OCI-LY3 (cell line): ENCODE results near the gene FOXO1.
A peak's percentile ranks its signal among the peaks of the same experiment; 100 is the strongest.
"Not testable (repeated sequence)": the region's sequence is repeated elsewhere in the genome, so short reads cannot be mapped to it uniquely, and the experiment has no call there.

Source experiments
- H2AFZ ChIP-seq: fragments of 200-600, 300-600 bp; shearing (Covaris generic); 2 replicates; pipeline ENCODE4 v1.6.0; 2014; ENCODE audit warnings: antibody characterized with exemption, low read depth, low read length
- H3K27ac ChIP-seq: fragments of 200-600, 300-600 bp; sonication (generic); 2 replicates; pipeline ENCODE4 v1.5.1; 2014; ENCODE audit warnings: mild to moderate bottlenecking, low read length, moderate library complexity, mixed read lengths
- H3K27me3 ChIP-seq: fragments of 200-600, 300-600 bp; sonication (generic); 2 replicates; pipeline ENCODE4 v1.6.1; 2014; ENCODE audit warnings: low read depth, low read length, mixed read lengths
- H3K36me3 ChIP-seq: fragments of 200-600, 300-600 bp; sonication (generic); replicated peaks from 2 replicates; pipeline ENCODE3; 2014; ENCODE audit warnings: low read depth, low read length, mixed read lengths
- H3K4me1 ChIP-seq: fragments of 300-600, 200-600 bp; sonication (generic); 2 replicates; pipeline ENCODE4 v1.6.1; 2014; ENCODE audit warnings: low read length, mixed read lengths
- H3K4me2 ChIP-seq: fragments of 200-600, 300-600 bp; sonication (generic); 2 replicates; pipeline ENCODE4 v1.6.1; 2014; ENCODE audit warnings: low read length, mixed read lengths
- H3K4me3 ChIP-seq: fragments of 300-600, 200-600 bp; sonication (generic); 2 replicates; pipeline ENCODE4 v1.5.1; 2014; ENCODE audit warnings: antibody characterized with exemption, mild to moderate bottlenecking, low read length, moderate library complexity
- H3K79me2 ChIP-seq: fragments of 300-600, 200-600 bp; shearing (Covaris generic); 2 replicates; pipeline ENCODE4 v1.6.1; 2014; ENCODE audit warnings: mild to moderate bottlenecking, low read length, mixed read lengths
- H3K9ac ChIP-seq: fragments of 300-600, 200-600 bp; shearing (Covaris generic); 2 replicates; pipeline ENCODE4 v1.6.0; 2014; ENCODE audit warnings: mild to moderate bottlenecking, low read length, moderate library complexity
- H3K9me3 ChIP-seq: fragments of 200-600, 300-600 bp; shearing (Covaris generic); 2 replicates; pipeline ENCODE4 v1.6.1; 2014; ENCODE audit warnings: low read length, mixed read lengths; ENCODE audit not compliant: insufficient read depth
- H4K20me1 ChIP-seq: fragments of 200-600, 300-600 bp; sonication (generic); 2 replicates; pipeline ENCODE4 v1.6.1; 2016; ENCODE audit warnings: low read length, mixed read lengths; ENCODE audit not compliant: insufficient read depth
- CTCF ChIP-seq: fragments of 200-600, 300-600 bp; sonication (generic); IDR thresholded peaks from 2 replicates; pipeline ENCODE4 v1.5.1; 2014; ENCODE audit warnings: antibody characterized with exemption, low read length, low read depth
- EZH2phosphoT487 ChIP-seq: fragments of 200-600 bp; shearing (Covaris generic); IDR thresholded peaks from 2 replicates; pipeline ENCODE4 v1.6.1; 2018; ENCODE audit warnings: antibody characterized with exemption, mixed run types, low read depth

FOXO1 gene

GRCh38 chr13:40666933-40667621 lies 636 bp upstream of the FOXO1 start:
- Histone ChIP-seq H2AFZ (peak overlapping the region; percentile 70; the same call in 1 of the 2 replicates), H3K79me2 (peaks cover 42% of the 10 kb centered on the region), H3K9me3 (no peaks in the 10 kb centered on the region), H3K4me2 (peak overlapping the region; percentile 90), H3K36me3 (no peaks in the 10 kb centered on the region), H3K4me1 (peaks cover 25% of the 10 kb centered on the region), H3K27ac (no peak overlapping the region), H4K20me1 (no peaks in the 10 kb centered on the region), H3K9ac (peak overlapping the region; percentile 66), H3K27me3 (0 out of 2 replicates have a peak, but pooled peaks cover 5% of the 10 kb centered on the region), H3K4me3 (peak overlapping the region; percentile 91)
- TF ChIP-seq EZH2phosphoT487 (no peak), CTCF (no peak)

GRCh38 chr13:40665126-40666044 lies 1.1 kb downstream of the FOXO1 start:
- H2AFZ ChIP-seq: no peak overlapping the region
- peak overlapping the region; percentile 94 for H3K27ac ChIP-seq
- H4K20me1 ChIP-seq: peaks cover 7% of the 10 kb centered on the region; the same call in 1 of the 2 replicates
- H3K27me3 ChIP-seq: 0 out of 2 replicates have a peak, but pooled peaks cover 2% of the 10 kb centered on the region
- H3K79me2 ChIP-seq: peaks cover 59% of the 10 kb centered on the region
- TF ChIP-seq EZH2phosphoT487 (no peak), CTCF (peak; percentile 45)
- H3K9ac ChIP-seq: peak overlapping the region; percentile 94
- peak overlapping the region; percentile 73 for H3K4me2 ChIP-seq
- peak overlapping the region; percentile 91 for H3K4me3 ChIP-seq
- H3K4me1 ChIP-seq: peaks cover 40% of the 10 kb centered on the region
- 0 out of 2 replicates have a peak, but pooled peaks cover 2% of the 10 kb centered on the region for H3K9me3 ChIP-seq
- peaks cover 3% of the 10 kb centered on the region for H3K36me3 ChIP-seq

GRCh38 chr13:40664350-40665125 lies 1.9 kb downstream of the FOXO1 start:
- Histone ChIP-seq H3K9me3 (0 out of 2 replicates have a peak, but pooled peaks cover 2% of the 10 kb centered on the region), H3K4me1 (peaks cover 47% of the 10 kb centered on the region), H3K27ac (peak overlapping the region; percentile 94), H3K27me3 (no peaks in the 10 kb centered on the region), H3K79me2 (peaks cover 68% of the 10 kb centered on the region), H3K9ac (peak overlapping the region; percentile 94), H2AFZ (0 out of 2 replicates have a peak overlapping the region, but pooled peaks have one; percentile 4), H3K4me3 (peak overlapping the region; percentile 91), H3K4me2 (peak overlapping the region; percentile 73), H3K36me3 (peaks cover 3% of the 10 kb centered on the region), H4K20me1 (peaks cover 15% of the 10 kb centered on the region; the same call in 1 of the 2 replicates)
- TF ChIP-seq EZH2phosphoT487 (no peak), CTCF (no peak)

- peaks cover 15% of the 10 kb centered on the region; the same call in 1 of the 2 replicates for H4K20me1 ChIP-seq
- peaks cover 47% of the 10 kb centered on the region for H3K4me1 ChIP-seq
- peak overlapping the region; percentile 94 for H3K9ac ChIP-seq
- H3K27ac ChIP-seq: peak overlapping the region; percentile 94
- H3K4me3 ChIP-seq: peak overlapping the region; percentile 91
- peak overlapping the region; percentile 73 for H3K4me2 ChIP-seq
- not testable (repeated sequence) for H3K9me3 ChIP-seq, H3K27me3 ChIP-seq, H3K36me3 ChIP-seq
- 0 out of 2 replicates have a peak overlapping the region, but pooled peaks have one; percentile 4 for H2AFZ ChIP-seq
- peaks cover 73% of the 10 kb centered on the region for H3K79me2 ChIP-seq
Observed at GRCh38 chr13:40664100-40664349, 2.4 kb downstream of the FOXO1 start.
